Measurements from ENCODE around the gene NAALADL2. TPM values are rescaled to one million over a fixed set of nuclear protein-coding genes. Genes with fewer than 3 reads are reported as not detected.

NAALADL2 gene
- polyA plus RNA-seq, 1 experiment: 6.3 TPM

DNA sequence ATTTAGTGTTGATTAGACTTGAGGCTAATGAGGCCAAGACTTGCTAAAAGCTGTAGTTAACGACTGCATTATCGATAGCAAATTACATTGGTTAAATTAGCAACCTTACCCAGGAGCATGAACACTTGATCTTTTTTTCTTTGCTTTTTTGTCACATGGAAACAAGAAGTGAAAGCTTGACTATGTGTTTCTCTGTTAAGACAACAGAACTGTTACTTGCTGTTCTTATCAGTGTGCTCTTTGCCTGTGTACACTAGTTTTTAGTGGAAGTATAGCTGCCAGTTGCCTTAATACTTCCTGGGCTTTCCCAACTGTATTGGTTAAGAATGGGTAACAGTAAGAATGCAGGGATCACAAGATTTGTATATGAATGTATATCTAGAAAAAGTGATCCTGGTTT lies 625.5 kb downstream of the NAALADL2 start:
- POLR2A ChIA-PET: no interaction called here
- H3K4me3 ChIP-seq (ENCODE audit: low read depth, low read length): no peak overlapping the region
- TF ChIP-seq, protein P1, sequence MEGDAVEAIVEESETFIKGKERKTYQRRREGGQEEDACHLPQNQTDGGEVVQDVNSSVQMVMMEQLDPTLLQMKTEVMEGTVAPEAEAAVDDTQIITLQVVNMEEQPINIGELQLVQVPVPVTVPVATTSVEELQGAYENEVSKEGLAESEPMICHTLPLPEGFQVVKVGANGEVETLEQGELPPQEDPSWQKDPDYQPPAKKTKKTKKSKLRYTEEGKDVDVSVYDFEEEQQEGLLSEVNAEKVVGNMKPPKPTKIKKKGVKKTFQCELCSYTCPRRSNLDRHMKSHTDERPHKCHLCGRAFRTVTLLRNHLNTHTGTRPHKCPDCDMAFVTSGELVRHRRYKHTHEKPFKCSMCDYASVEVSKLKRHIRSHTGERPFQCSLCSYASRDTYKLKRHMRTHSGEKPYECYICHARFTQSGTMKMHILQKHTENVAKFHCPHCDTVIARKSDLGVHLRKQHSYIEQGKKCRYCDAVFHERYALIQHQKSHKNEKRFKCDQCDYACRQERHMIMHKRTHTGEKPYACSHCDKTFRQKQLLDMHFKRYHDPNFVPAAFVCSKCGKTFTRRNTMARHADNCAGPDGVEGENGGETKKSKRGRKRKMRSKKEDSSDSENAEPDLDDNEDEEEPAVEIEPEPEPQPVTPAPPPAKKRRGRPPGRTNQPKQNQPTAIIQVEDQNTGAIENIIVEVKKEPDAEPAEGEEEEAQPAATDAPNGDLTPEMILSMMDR (IDR thresholded peaks at IDR 0.05; ENCODE audit: low read depth, low read length): no peak
- no peak overlapping the region for H3K27ac ChIP-seq (ENCODE audit: low read depth, low read length)
- no peaks in the 10 kb centered on the region for H3K9me3 ChIP-seq (ENCODE audit: control insufficient read depth, insufficient read depth, low read length)
- no peak for DNase-seq (ENCODE audit: low read depth, low spot score)
- no peaks in the 10 kb centered on the region for H3K27me3 ChIP-seq (ENCODE audit: control insufficient read depth, insufficient read depth, low read length)
- CTCF ChIA-PET: no interaction called here

DNA sequence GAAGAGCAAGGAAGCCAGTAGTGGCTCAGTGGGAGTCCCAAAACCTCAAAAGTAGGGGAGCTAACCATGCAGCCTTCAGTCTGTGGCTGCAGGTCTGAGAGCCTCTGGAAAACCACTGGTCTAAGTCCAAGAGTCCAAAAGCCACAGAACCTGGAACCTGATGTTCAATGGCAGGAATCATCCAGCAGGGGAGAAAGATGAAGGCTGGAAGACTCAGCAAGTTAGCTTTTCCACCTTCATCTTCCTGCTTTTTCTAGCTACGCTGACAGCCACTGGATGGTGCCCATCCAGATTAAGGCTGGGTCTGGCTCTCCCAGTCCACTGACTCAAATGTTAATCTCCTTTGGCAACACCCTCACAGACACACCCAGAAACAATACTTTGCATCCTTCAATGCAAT lies 626.3 kb downstream of the NAALADL2 start:
- TF ChIP-seq, protein P1 (IDR thresholded peaks at IDR 0.05; ENCODE audit: low read depth, low read length): no peak
- POLR2A ChIA-PET: no interaction called here

DNA sequence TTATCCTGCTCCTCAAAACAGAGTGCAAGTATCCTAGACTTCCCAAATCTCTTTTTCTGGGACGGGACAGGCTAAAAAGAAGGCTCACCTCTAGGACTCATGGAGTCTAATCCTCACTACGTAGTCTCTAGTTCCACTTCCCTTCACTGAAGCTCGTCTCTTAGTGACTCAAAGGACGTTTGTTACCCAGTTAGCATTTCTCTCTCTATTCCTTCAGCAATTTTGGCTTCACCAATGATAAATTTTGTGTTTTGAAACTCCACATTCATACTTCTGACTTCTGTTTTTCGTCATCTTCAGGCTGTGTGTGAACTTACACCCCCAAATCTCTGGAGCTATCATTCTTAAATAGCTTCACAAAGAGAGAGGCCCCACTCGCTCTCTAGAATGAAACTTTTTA lies 627.1 kb downstream of the NAALADL2 start:
- ChIA-PET POLR2A (no interaction called here), CTCF (interaction anchor here (1.1 kb wide), 1 partner anchor 124 kb away, joined by 3 read pairs; no protein-coding TSS in a partner anchor)
- H3K4me3 ChIP-seq (ENCODE audit: low read depth, low read length): no peak overlapping the region
- DNase-seq (ENCODE audit: low read depth, low spot score): no peak
- TF ChIP-seq, protein P1 (IDR thresholded peaks at IDR 0.05; ENCODE audit: low read depth, low read length): no peak
- no peaks in the 10 kb centered on the region for H3K27me3 ChIP-seq (ENCODE audit: control insufficient read depth, insufficient read depth, low read length)
- no peak overlapping the region for H3K27ac ChIP-seq (ENCODE audit: low read depth, low read length)
- H3K9me3 ChIP-seq (ENCODE audit: control insufficient read depth, insufficient read depth, low read length): no peaks in the 10 kb centered on the region

More for the DNA sequence above, 626.3 kb downstream of the NAALADL2 start:
- Histone ChIP-seq H3K27ac (ENCODE audit: low read depth, low read length) (no peak overlapping the region), H3K9me3 (ENCODE audit: control insufficient read depth, insufficient read depth, low read length) (no peaks in the 10 kb centered on the region), H3K27me3 (ENCODE audit: control insufficient read depth, insufficient read depth, low read length) (no peaks in the 10 kb centered on the region), H3K4me3 (ENCODE audit: low read depth, low read length) (no peak overlapping the region)
- CTCF ChIA-PET: interaction anchor here (1.1 kb wide), 1 partner anchor 124 kb away, joined by 3 read pairs; no protein-coding TSS in a partner anchor
- no peak for DNase-seq (ENCODE audit: low read depth, low spot score)

DNA sequence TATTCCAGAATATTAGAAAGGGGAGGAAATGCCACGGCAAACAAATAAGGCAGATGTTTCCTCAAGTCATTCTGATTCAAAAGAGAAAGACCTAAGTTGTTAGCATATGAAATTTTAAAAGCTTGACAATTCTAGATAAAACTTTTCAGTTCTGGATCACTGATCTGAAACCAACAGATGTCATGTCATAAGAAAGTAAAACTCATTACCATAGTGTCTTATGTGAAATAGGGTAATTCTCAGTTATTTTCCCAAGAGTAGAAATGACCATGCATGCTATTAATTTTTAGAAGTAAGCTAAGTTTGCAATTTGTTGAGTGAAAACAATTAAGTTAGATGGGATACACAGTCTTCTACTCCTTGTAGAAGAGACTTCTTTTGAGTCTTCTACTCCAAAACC lies 630.3 kb downstream of the NAALADL2 start:
- Histone ChIP-seq H3K27me3 (ENCODE audit: control insufficient read depth, insufficient read depth, low read length) (no peaks in the 10 kb centered on the region), H3K4me3 (ENCODE audit: low read depth, low read length) (no peak overlapping the region), H3K27ac (ENCODE audit: low read depth, low read length) (no peak overlapping the region), H3K9me3 (ENCODE audit: control insufficient read depth, insufficient read depth, low read length) (no peaks in the 10 kb centered on the region)
- ChIA-PET POLR2A (no interaction called here), CTCF (interaction anchor here (0.6 kb wide), 1 partner anchor 937 kb away, joined by 3 read pairs; no protein-coding TSS in a partner anchor)
- TF ChIP-seq, protein P1 (IDR thresholded peaks at IDR 0.05; ENCODE audit: low read depth, low read length): no peak
- no peak for DNase-seq (ENCODE audit: low read depth, low spot score)

DNA sequence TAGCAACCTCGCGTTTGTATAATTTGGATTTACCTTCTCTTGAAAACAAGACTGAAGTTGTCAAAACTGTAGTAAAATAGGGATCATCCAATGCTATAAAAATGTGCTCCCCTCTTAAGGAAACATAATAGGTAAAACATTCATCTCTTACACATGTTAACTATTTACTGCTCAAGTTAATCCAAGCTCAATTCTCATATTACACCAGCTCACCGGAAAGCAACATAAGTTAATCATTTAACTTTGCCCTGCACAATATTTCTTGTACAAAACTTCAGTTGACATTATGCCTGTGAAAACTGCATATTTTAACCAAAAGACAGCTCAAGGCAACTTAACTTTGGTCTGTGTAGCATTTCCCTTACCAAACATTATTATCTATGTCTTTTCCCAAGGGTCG lies 634.2 kb downstream of the NAALADL2 start:
- CTCF ChIA-PET: no interaction called here
- TF ChIP-seq, protein P1 (IDR thresholded peaks at IDR 0.05; ENCODE audit: low read depth, low read length): no peak

More for the DNA sequence above, 634.2 kb downstream of the NAALADL2 start:
- Histone ChIP-seq H3K4me3 (ENCODE audit: low read depth, low read length) (no peak overlapping the region), H3K27me3 (ENCODE audit: control insufficient read depth, insufficient read depth, low read length) (no peaks in the 10 kb centered on the region), H3K9me3 (ENCODE audit: control insufficient read depth, insufficient read depth, low read length) (no peaks in the 10 kb centered on the region), H3K27ac (ENCODE audit: low read depth, low read length) (no peak overlapping the region)
- POLR2A ChIA-PET: no interaction called here
- no peak for DNase-seq (ENCODE audit: low read depth, low spot score)
